Measurements from ENCODE around the gene PHC3.
A peak's percentile ranks its signal among the peaks of the same experiment; 100 is the strongest.

Gene PHC3

GRCh38 chr3:170046269-170047132 is 135.0 kb downstream of the PHC3 start:
- no peaks in the 10 kb centered on the region for H3K4me1 ChIP-seq (ENCODE audit: control insufficient read depth, insufficient read depth, low read length)
- DNase-seq (ENCODE audit: low read depth, low spot score), result no peak
- H3K4me3 ChIP-seq (ENCODE audit: low read length), result no peak overlapping the region
- H3K27me3 ChIP-seq (ENCODE audit: control insufficient read depth, insufficient read depth, low read length), result no peaks in the 10 kb centered on the region
- no CpG with 5 or more reads among the region's 5 CpGs for WGBS (ENCODE audit: insufficient coverage, insufficient read length)
- no peaks in the 10 kb centered on the region for H3K36me3 ChIP-seq (ENCODE audit: control insufficient read depth, insufficient read depth, low read length)
- H3K9me3 ChIP-seq (ENCODE audit: control insufficient read depth, insufficient read depth, low read length), result no peaks in the 10 kb centered on the region
- H3K27ac ChIP-seq (ENCODE audit: low read length), result no peak overlapping the region

GRCh38 chr3:170044795-170045244 is 136.7 kb downstream of the PHC3 start:
- Histone ChIP-seq H3K4me1 (ENCODE audit: control insufficient read depth, insufficient read depth, low read length) (no peaks in the 10 kb centered on the region), H3K9me3 (ENCODE audit: control insufficient read depth, insufficient read depth, low read length) (no peaks in the 10 kb centered on the region), H3K27me3 (ENCODE audit: control insufficient read depth, insufficient read depth, low read length) (no peaks in the 10 kb centered on the region), H3K36me3 (ENCODE audit: control insufficient read depth, insufficient read depth, low read length) (no peaks in the 10 kb centered on the region), H3K4me3 (ENCODE audit: low read length) (no peak overlapping the region), H3K27ac (ENCODE audit: low read length) (no peak overlapping the region)
- WGBS (ENCODE audit: insufficient coverage, insufficient read length), result no CpG with 5 or more reads among the region's 8 CpGs
- no peak for DNase-seq (ENCODE audit: low read depth, low spot score)

- Histone ChIP-seq H3K27ac (ENCODE audit: low read length) (no peak overlapping the region), H3K4me1 (ENCODE audit: control insufficient read depth, insufficient read depth, low read length) (no peaks in the 10 kb centered on the region), H3K27me3 (ENCODE audit: control insufficient read depth, insufficient read depth, low read length) (no peaks in the 10 kb centered on the region), H3K9me3 (ENCODE audit: control insufficient read depth, insufficient read depth, low read length) (no peaks in the 10 kb centered on the region), H3K4me3 (ENCODE audit: low read length) (no peak overlapping the region), H3K36me3 (ENCODE audit: control insufficient read depth, insufficient read depth, low read length) (no peaks in the 10 kb centered on the region)
- no CpG with 5 or more reads among the region's 8 CpGs for WGBS (ENCODE audit: insufficient coverage, insufficient read length)
- DNase-seq (ENCODE audit: low read depth, low spot score), result no peak
These were observed 137.3 kb downstream of the PHC3 start for GRCh38 chr3:170044271-170044670.

- H3K27ac ChIP-seq (ENCODE audit: low read length), result no peak overlapping the region
These were observed 138.0 kb downstream of the PHC3 start for GRCh38 chr3:170043506-170043905.

GRCh38 chr3:170040418-170040817 is 141.1 kb downstream of the PHC3 start:
- no peak for DNase-seq (ENCODE audit: low read depth, low spot score)
- no peaks in the 10 kb centered on the region for H3K4me1 ChIP-seq (ENCODE audit: control insufficient read depth, insufficient read depth, low read length)
- H3K27ac ChIP-seq (ENCODE audit: low read length), result no peak overlapping the region
- H3K27me3 ChIP-seq (ENCODE audit: control insufficient read depth, insufficient read depth, low read length), result no peaks in the 10 kb centered on the region
- H3K9me3 ChIP-seq (ENCODE audit: control insufficient read depth, insufficient read depth, low read length), result no peaks in the 10 kb centered on the region
- no CpG with 5 or more reads among the region's 8 CpGs for WGBS (ENCODE audit: insufficient coverage, insufficient read length)
- H3K4me3 ChIP-seq (ENCODE audit: low read length), result no peak overlapping the region
- no peaks in the 10 kb centered on the region for H3K36me3 ChIP-seq (ENCODE audit: control insufficient read depth, insufficient read depth, low read length)

More at GRCh38 chr3:170043506-170043905, 138.0 kb downstream of the PHC3 start:
- no peak overlapping the region for H3K4me3 ChIP-seq (ENCODE audit: low read length)
- H3K27me3 ChIP-seq (ENCODE audit: control insufficient read depth, insufficient read depth, low read length), result no peaks in the 10 kb centered on the region
- H3K9me3 ChIP-seq (ENCODE audit: control insufficient read depth, insufficient read depth, low read length), result no peaks in the 10 kb centered on the region
- WGBS (ENCODE audit: insufficient coverage, insufficient read length), result no CpG with 5 or more reads among the region's 7 CpGs
- no peaks in the 10 kb centered on the region for H3K4me1 ChIP-seq (ENCODE audit: control insufficient read depth, insufficient read depth, low read length)
- no peak for DNase-seq (ENCODE audit: low read depth, low spot score)
- no peaks in the 10 kb centered on the region for H3K36me3 ChIP-seq (ENCODE audit: control insufficient read depth, insufficient read depth, low read length)

GRCh38 chr3:170038434-170039110 is 143.0 kb downstream of the PHC3 start:
- Histone ChIP-seq H3K9me3 (ENCODE audit: control insufficient read depth, insufficient read depth, low read length) (no peaks in the 10 kb centered on the region), H3K36me3 (ENCODE audit: control insufficient read depth, insufficient read depth, low read length) (no peaks in the 10 kb centered on the region), H3K27me3 (ENCODE audit: control insufficient read depth, insufficient read depth, low read length) (no peaks in the 10 kb centered on the region), H3K4me3 (ENCODE audit: low read length) (peak overlapping the region; percentile 65; the same call in 1 of the 2 replicates), H3K27ac (ENCODE audit: low read length) (no peak overlapping the region), H3K4me1 (ENCODE audit: control insufficient read depth, insufficient read depth, low read length) (no peaks in the 10 kb centered on the region)
- DNase-seq (ENCODE audit: low read depth, low spot score), result no peak
- WGBS (ENCODE audit: insufficient coverage, insufficient read length), result no CpG with 5 or more reads among the region's 51 CpGs

Measured in iPS DF 6.9 (cell line).